Right ventricle myocardium superior (tissue), 1 donor: ENCODE results near the gene AIG1. TPM values are rescaled to one million over a fixed set of nuclear protein-coding genes. Genes with fewer than 3 reads are reported as not detected.
"Not testable (repeated sequence)": the region's sequence is repeated elsewhere in the genome, so short reads cannot be mapped to it uniquely, and the experiment has no call there.

ENCODE experiments used
- ATAC-seq: fragments of 200-7000 bp; cut with Tn5 transposase; one replicate; pipeline ENCODE4 v1.9.1; 2020; ENCODE audit warnings: mild to moderate bottlenecking; ENCODE audit not compliant: poor library complexity
- DNase-seq: peaks from one replicate; pipeline ENCODE4 v3.0.0-alpha.2; 2020
- intact Hi-C: fragments of 100-400 bp; cut with DNase I; formaldehyde crosslinking; loops from one replicate; pipeline ENCODE4 v1.11.2; 2022
- total RNA-seq: library from RNA; stranded (reverse); fragmentation: NEBNext Ultra II Directional; extraction: Animal tissue kit (Norgen Biotek cat#: 25700); gene quantifications from one replicate; pipeline ENCODE4 v1.2.1, GENCODE V29; 2021
- donor health status: DM: no; HTN: yes; CAD: no; lungs with severe emphysema.

The AIG1 gene
- total RNA-seq, 1 donor from 2014 or later, result 71.7 TPM

DNA sequence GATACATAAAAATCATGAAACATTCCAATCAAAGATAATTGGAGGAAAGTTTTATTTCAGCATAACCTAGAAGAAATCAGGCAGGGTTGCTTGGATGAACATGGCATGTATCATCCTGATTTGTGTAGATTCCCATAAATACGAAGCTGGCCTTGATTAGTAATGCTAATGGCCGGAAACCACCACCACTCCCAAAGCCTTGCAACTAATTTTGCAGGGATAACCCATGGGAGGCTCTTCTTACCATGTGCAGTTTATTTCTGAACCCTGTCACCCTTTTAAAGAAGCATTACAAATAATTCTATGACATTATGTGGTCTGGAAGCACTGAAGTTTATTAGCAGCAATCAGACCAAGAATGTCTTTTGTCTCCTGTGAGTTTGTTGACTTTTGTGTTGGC, 80.8 kb downstream of the AIG1 start:
- DNase-seq (no peak), ATAC-seq (no peak)

DNA sequence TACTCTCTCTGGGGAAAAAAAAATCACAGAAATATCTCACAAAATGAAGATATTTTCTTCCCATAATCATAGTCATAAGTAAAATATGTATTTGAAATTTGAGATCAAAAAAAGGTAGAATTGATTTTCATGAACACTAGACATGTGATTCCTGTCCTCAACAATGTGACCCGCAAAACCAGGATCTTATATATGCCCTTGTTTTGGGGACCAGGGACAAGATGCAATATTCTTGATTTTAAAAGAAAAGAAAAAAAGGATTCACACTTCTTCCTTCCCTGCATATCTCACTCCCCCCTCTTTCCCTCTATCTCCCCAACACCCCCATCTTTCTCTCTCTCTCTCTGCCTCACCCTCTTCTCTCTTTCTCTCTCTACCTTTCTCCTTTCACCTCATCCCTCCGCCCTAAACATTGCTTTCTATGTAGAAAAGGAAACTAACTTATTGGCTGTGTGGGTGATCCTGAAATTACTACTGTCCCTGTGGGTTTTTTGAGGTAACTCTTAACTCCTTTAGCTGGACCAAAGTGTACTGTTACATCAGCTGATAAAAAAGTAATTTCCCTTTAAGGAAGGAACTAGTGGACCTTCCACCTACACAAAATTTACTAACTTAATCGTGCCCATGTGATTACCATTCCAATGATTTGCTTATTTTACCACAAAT, 85.6 kb downstream of the AIG1 start:
- DNase-seq, result no peak
- intact Hi-C loops, result no loop called here
- ATAC-seq, result no peak

More for the DNA sequence above, 80.8 kb downstream of the AIG1 start:
- intact Hi-C loops, result no loop called here

DNA sequence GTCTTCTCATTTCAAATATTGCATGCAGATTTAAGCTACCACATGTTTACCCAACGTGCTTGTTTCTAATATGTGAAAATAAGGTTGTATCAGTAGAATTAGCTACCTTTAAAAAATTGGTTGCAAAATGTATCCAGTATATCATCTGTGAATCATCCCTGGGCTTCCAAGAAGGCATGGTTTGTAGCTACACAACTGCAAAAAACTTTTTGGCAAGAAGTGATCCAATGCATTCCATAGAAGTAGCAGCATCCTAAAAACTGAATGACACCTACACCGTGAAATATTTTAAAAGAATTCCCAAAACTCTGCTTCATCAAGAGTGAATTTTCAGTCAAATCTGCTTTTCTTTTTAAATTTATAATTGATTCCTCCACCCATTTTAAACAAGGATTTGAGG, 89.1 kb downstream of the AIG1 start:
- intact Hi-C loops, result no loop called here
- no peak for DNase-seq
- no peak for ATAC-seq

DNA sequence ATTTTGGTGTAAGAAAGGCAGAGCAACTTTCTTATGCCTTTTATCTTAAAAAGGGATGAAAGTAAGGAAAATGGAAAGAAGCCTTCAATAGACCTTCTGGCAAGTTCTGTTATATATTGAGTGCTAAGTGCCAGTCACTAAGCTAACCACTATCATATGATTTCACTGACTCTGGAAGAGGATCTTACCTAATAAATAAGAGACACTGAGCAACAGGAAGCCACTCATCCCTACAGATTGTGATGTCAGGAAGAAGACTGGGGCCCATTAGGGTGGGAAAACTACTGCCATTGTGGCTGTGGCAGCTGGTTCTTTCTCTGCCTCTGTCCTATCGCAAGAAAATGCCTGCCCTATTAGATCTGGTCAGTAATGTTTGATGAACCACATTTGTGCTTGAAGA, 89.6 kb downstream of the AIG1 start:
- no peak for DNase-seq
- no peak for ATAC-seq
- intact Hi-C loops, result no loop called here

DNA sequence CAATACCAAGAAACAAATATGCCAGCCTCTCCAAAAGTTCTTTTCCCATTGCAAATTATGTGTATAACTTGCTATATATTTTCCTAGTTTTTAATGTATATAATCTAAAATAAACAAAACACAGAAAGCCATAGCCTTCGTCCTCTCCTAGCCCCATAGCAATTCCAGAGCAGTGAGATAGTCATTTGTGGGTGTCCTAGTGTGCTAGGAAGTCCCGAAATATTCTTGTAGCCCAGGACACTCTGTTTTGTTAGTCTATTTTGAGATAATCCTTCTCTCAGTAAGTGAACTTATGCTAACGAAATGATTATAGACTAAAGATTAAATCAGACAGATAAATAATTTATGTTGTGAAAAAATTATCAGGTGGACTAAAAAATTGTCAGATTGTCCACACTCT, 90.7 kb downstream of the AIG1 start:
- ATAC-seq (no peak), DNase-seq (no peak)
- intact Hi-C loops, result no loop called here

DNA sequence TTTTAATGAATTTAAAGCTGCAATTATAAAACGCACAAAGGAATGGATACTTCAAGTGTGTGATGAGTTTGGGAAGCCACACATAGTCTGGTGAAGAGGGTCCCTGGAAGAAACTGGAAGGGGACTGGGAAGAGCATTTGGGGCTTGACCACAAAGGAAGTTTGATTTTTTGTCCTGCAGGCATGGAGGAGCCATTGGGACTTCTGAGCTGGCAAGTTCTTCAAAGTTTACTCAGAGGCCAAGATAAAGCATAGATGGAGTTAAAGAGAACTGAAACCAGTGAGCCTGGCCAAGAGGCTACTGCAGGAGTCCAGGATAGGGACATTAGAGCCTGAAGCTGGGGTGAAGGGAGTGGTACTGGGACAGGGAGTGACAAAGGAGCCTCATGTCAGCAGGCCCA, 95.0 kb downstream of the AIG1 start:
- DNase-seq (no peak), ATAC-seq (no peak)
- intact Hi-C loops, result no loop called here

DNA sequence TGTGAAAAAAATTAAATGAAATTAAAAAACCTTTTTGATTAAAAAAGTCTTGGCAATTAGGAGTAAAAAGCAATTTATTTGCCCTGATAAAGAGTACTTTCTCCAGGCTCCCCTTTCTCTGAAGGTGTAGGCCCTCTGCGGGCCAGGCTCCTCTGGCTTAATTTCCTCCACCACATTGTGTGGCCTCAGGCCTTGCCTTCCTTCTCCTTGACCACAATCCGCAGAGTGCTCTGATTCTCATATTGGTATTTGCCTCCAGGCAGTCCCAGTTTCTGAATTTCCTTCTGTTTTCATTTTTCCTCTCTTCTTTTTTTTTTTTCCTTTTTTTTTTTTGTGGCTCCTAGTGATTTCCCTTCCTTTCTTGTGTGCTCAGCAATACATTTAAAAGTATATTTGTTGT, 96.4 kb downstream of the AIG1 start:
- ATAC-seq, result no peak
- no peak for DNase-seq
- intact Hi-C loops, result no loop called here

DNA sequence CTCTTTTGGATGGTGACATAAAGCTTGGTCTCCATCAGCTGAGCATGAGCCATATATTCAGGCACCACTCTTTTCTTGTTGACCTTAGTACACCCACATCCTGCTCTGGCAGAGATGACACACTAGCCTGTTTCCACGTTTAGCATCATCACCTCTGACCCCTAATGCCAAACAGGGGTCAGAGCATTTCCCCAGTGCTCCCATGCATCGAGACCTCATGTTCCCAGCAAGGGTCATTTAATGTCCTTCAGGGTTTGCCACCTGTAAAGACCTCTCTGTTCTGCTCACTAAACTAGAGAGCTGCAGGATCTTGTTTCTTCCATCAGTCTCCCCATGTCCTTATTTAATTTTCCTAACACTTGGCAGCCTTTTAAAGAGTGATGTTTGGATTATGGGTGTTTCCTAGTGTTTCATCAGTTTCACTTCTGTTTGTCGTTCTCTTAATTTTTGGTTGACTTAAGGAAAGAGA, 97.5 kb downstream of the AIG1 start:
- DNase-seq (no peak), ATAC-seq (no peak)
- intact Hi-C loops, result no loop called here

DNA sequence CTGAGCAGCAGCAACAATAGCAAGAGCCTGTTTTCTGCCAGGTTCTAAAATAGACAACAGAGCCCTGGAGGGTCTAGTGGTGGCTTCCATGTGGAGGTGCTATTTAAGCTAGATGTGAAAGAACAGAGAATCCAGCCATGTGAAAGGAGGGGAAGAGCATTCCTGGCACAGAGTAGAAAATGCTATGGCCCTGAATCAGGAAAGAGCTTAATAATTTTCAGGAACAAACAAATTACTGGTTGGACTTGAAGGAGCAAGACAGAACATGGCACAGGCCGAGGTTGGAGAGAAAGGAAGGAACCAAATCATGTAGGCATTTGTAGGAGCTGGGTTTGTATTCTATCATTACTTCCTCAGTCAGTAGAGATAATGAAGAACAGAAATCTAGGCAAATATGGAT, 98.3 kb downstream of the AIG1 start:
- ATAC-seq, result no peak
- no peak for DNase-seq
- intact Hi-C loops, result no loop called here

DNA sequence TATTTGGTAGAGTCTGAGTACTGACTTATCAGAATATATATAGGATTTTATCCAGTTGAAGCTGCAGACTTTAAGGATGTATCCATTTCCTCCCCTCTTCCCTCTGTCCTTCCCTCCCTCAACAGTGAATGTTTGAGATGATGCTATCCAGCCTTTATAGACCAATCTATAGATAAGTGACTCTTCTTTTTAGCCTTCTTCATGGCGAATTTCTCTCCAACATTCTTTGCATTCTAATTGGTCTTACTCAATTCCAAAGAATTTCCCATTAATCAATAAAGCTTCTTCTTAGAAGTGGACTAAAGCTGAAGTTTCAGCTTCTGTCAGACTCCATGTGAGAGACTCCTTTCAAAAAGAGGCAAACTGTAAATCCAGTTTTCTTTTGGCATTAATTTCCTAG, 99.3 kb downstream of the AIG1 start:
- intact Hi-C loops, result no loop called here
- no peak for ATAC-seq
- no peak for DNase-seq

DNA sequence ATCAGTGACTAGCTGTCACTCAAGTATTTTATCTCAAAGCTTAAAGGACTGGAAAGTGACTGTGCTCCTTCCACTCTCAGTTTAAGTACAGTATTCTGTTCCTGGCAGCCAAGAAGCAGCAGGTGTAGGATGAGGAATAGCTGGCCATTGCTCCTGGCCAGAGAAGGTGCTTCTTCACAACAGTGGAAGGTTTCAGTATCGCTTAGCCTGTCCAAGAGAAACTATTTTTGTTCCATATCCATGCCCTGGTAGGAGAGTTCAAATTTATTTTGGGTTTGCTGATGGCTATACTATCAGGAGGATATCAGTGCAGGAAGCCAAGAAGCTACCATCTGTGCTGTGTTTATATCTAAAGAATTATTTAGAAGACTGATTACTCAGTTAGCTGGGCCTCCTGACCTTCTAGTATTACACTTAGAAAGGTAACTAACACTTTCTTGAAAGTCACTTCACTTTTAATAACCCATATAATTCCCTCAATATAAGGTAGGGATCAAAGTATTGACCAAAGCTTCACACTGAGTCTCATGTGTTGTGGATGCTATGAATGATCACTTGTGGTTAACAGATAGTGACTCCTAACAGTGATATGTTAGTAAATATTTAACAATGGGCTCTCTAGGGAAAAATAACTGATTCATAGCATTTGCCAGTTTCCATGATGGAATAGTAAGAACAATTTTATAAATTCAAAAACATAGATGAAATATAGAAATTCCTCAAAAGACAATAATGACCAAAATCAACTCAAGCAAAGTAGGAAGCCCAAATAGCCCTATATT, 99.9 kb downstream of the AIG1 start:
- intact Hi-C loops, result no loop called here
- ATAC-seq, result peak; percentile 67
- no peak for DNase-seq

DNA sequence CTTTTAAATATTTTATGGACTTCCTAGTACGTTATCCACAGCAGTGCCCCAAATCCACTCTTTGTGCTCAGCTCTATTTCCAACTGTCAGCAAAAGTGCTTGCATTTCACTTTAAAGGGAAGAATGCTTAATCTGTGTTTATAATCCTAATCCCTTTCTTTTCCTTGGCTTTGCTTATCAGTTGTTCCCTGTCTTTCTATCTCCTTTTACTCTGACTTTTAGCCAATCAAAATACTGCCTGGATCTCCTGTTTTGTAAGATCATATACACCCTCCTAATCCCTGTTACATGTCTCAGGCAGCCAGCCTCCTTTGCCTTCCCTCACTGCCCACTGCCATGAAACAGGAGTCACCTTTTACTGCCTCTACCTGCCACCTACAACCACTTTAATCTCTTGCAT, 102.9 kb downstream of the AIG1 start:
- intact Hi-C loops, result no loop called here
- ATAC-seq, result no peak

DNA sequence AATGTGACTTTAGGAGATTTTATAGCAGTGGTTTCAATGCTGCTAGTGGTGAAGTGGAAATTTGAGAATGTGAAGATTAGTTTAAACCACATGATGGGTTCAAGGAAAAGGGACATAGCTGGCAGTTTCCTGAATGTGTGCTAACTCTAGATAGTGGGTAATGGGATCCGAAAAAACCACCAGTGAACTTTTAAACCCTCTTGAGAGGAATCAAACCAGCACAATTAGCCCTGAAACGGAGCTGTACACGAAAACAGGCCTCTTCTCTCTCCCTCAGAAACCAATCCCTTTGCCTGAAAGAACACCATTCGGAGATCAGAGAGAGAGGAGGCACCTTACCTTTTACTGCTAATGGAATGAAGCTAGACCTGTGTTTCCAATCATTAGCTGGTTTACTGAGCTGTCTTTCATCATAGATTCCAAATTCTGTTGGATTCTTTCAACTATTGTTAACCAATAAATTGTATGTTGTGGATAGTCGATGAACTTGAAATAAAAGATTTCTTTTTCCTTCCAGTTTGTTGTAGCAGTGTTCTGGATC, 103.9 kb downstream of the AIG1 start:
- DNase-seq, result no peak
- no peak for ATAC-seq
- intact Hi-C loops, result no loop called here

More for the DNA sequence above, 102.9 kb downstream of the AIG1 start:
- no peak for DNase-seq

DNA sequence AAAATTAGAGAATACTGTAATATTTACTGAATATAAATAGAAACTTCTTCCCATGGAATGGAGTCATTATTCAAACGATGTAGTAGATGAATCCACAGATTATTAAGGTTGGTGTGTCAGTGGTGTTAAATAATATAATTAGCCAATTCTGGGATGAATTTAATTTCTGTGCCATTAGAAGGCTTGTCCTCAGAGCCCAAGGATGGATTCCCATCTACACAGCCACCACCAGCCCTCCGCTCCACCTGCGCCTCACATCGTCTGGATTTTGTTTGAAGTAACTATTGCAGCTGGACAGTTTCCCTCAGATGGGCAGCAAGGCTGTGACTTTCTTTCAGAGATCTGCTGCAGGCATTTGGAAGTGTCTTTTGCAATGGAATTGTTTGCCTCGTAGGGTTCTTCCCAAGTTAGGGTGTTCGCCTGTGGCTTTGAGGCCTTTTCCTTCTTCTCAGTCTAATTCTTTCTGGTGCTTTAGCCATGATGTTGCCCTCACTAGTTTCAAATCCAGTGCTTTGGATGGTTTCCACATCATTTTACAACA, 104.7 kb downstream of the AIG1 start:
- ATAC-seq (no peak), DNase-seq (no peak)

DNA sequence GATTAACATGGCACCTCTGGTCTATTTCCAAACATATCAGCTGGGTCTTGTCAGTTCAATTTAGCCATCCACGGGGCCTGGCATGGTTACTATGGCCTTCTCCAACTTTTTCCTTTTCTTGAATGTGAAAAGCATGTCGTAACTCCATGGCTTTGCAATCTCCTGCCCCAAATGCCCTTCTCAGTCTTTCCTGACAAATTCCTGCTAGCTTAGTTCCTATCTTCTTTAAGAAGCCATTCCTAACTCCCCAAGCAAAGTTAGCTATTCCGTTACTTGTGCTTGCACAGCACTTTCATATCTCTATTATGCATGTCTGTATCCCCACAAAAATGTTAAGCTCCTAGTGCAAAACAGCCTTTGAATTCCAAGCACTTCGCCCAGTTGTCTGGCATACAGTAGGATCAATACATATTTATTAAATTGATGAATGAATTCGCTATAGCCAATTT, 105.6 kb downstream of the AIG1 start:
- intact Hi-C loops, result no loop called here
- ATAC-seq (no peak), DNase-seq (no peak)

More for the DNA sequence above, 104.7 kb downstream of the AIG1 start:
- intact Hi-C loops, result no loop called here

DNA sequence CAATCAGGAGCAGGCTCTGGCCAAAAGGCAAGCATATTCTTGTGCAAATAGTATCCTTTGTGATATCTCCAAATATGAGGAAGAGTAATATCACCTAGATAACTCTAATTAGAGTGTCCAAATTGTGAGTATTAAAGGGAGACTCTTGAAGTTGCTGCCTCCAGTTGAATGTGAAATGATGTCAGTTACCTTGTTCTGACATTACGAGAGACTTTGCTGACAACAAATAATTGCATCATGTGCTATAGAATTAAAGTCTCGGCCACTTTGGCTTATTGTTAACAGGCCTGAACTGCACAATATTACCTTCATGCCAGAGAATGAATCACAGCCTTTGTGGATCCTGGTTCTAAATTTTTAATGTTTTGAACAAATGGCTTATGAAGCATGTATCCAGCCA, 106.5 kb downstream of the AIG1 start:
- intact Hi-C loops, result no loop called here
- DNase-seq, result no peak
- ATAC-seq, result no peak

DNA sequence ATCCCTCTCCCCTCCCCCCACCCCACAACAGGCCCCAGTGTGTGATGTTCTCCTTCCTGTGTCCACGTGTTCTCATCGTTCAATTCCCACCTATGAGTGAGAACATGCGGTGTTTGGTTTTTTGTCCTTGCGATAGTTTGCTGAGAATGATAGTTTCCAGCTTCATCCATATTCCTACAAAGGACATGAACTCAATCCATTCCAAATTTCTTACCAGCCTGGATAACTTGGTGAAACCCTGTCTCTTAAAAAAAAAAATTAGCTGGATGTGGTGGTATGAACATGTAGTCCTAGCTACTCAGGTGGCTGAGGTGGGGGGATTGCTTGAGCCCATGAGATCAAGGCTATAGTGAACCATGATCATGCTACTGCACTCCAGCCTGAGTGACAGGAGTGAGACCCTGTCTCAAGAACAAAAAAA, 107.7 kb downstream of the AIG1 start:
- ATAC-seq, DNase-seq, intact Hi-C loops: not testable (repeated sequence)

DNA sequence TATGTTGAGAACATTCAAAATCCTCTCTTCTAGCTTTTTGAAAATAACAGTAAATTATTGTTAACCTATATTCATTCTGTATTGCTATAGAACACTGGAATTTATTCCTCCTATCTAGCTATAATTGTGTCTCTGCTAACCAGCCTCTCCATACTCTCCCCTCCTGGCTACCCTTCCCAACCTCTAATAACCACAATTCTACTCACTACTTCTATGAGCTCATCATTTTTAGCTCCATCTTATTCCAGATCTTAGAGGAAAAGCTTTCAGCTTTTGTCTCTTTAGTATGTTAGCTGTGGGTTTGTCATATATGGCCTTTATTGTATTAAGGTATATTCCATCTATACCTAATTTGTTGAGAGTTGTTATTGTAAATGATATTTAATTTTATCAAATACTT, 108.8 kb downstream of the AIG1 start:
- ATAC-seq, result no peak
- intact Hi-C loops, result no loop called here
- DNase-seq, result no peak

DNA sequence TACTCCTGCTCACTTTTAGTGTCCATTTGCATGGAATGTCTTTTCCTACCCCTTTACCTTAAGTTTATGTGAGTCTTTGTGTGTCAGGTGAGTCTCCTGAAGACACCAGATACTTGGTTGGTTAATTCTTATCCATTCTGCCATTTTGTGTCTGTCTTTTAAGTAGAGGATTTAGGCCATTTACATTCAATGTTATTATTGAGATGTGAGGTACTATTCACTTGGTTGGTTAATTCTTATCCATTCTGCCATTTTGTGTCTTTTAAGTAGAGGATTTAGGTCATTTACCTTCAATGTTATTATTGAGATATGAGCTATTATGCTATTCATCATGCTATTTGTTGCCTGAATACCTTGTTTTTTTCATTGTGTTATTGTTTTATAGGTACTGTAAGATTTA, 113.8 kb downstream of the AIG1 start:
- intact Hi-C loops, result no loop called here
- DNase-seq, result no peak
- ATAC-seq, result no peak

DNA sequence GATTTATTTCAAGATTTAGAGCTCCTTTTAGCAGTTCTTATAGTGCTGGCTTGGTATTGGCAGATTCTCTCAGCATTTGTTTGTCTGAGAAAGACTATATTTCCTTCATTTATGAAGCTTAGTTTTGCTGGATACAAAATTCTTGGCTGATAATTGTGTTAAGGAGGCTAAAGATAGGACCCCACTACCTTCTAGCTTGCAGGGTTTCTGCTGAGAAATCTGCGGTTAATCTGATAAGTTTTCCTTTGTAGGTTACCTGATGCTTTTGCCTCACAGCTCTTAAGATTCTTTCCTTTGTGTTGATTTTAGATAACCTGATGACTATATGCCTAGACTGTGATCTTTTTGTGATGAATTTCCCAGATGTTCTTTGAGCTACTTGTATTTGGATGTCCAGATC, 114.3 kb downstream of the AIG1 start:
- DNase-seq (no peak), ATAC-seq (no peak)
- intact Hi-C loops, result no loop called here
